ENCODE measurements around the gene ITLN1.

GRCh38 chr1:160882582-160882981 lies 2.4 kb downstream of the ITLN1 start:
- TF ChIP-seq CTCF (IDR thresholded peaks at IDR 0.05) (no peak), POLR2A (IDR thresholded peaks at IDR 0.05) (no peak)
